GM13977 (cell line): Measurements from ENCODE around the gene MARCHF10.

ENCODE experiments used
- DNase-seq: peaks from one replicate; pipeline ENCODE4 v3.0.0; 2012; ENCODE audit warnings: low spot score
- CTCF ChIP-seq: IDR thresholded peaks from 2 replicates; pipeline ENCODE4 v1.5.1; 2012; ENCODE audit warnings: mild to moderate bottlenecking, control low read depth; ENCODE audit not compliant: insufficient read depth; ENCODE audit errors: extremely low read depth, missing control alignments
- in situ Hi-C: fragments of 300-500 bp; cut with MboI; formaldehyde crosslinking; loops from one replicate; pipeline ENCODE4 v1.12.0; 2022; ENCODE audit warnings: low sequenced_read_pairs, low pct_unique_long_range_greater_than_20kb, mixed read lengths, inconsistent platforms; ENCODE audit not compliant: unreplicated experiment

The MARCHF10 gene

GRCh38 chr17:62737513-62737912 is 70.6 kb downstream of the MARCHF10 start:
- TF ChIP-seq CTCF = no peak
- no peak for DNase-seq

GRCh38 chr17:62735044-62735651 is 73.0 kb downstream of the MARCHF10 start:
- TF ChIP-seq CTCF = no peak
- in situ Hi-C loops = no loop called here
- DNase-seq = no peak

More at GRCh38 chr17:62737513-62737912, 70.6 kb downstream of the MARCHF10 start:
- in situ Hi-C loops = no loop called here

GRCh38 chr17:62732125-62732524 is 76.0 kb downstream of the MARCHF10 start:
- no peak for DNase-seq
- in situ Hi-C loops = no loop called here
- TF ChIP-seq CTCF = no peak

GRCh38 chr17:62727916-62728672 is 80.0 kb downstream of the MARCHF10 start:
- in situ Hi-C loops = no loop called here
- no peak for DNase-seq
- no peak for TF ChIP-seq CTCF

- no peak for DNase-seq
- no peak for TF ChIP-seq CTCF
- in situ Hi-C loops = no loop called here
Observed at GRCh38 chr17:62725791-62726249, 82.3 kb downstream of the MARCHF10 start.

- DNase-seq = peak; percentile 76
- in situ Hi-C loops = loop anchor here (25.0 kb wide), 2 partner anchors 238 to 688 kb away; partner anchors contain the start of gene TANC2
Observed at GRCh38 chr17:62724398-62725146, 83.5 kb downstream of the MARCHF10 start.

More at GRCh38 chr17:62724398-62725146, 83.5 kb downstream of the MARCHF10 start:
- TF ChIP-seq CTCF = no peak
